Activated T-cell treated with anti-CD3 and anti-CD28 coated beads, Interleukin-2, amount 50 U/mL, for 72 hours (primary cell): ENCODE data around the gene SEC14L6. TPM values are rescaled to one million over a fixed set of nuclear protein-coding genes. Genes with fewer than 3 reads are reported as not detected.
"Not testable (repeated sequence)": the region's sequence is repeated elsewhere in the genome, so short reads cannot be mapped to it uniquely, and the experiment has no call there.

Experiments used
- ATAC-seq, 2 donors: fragments of 150-1000 bp; cut with Tn5 transposase; replicated peaks in 1 of 2; 2 replicates each; pipeline ENCODE4 v1.10.0; 2021; ENCODE audit warnings: moderate library complexity in 2 of 2, mild to moderate bottlenecking in 1 of 2
- DNase-seq, 2 donors: peaks; one replicate each; pipeline ENCODE4 v3.0.0; 2021 to 2022; ENCODE audit warnings: mixed read lengths in 1 of 2
- H3K27ac Mint-ChIP-seq: one replicate; pipeline ENCODE4 v1.8.0; 2022; ENCODE audit warnings: mild to moderate bottlenecking, moderate library complexity, mixed read lengths
- H3K27me3 Mint-ChIP-seq: one replicate; pipeline ENCODE4 v1.8.0; 2022; ENCODE audit warnings: low read depth, mixed read lengths
- H3K36me3 Mint-ChIP-seq, 2 donors: one replicate each; pipeline ENCODE4 v1.8.0; 2022; ENCODE audit warnings: mixed read lengths in 2 of 2, mild to moderate bottlenecking in 1 of 2; ENCODE audit not compliant: insufficient read depth in 2 of 2
- H3K4me1 Mint-ChIP-seq: one replicate; pipeline ENCODE4 v1.8.0; 2022; ENCODE audit warnings: low read depth, mixed read lengths
- H3K4me3 Mint-ChIP-seq, 2 donors: one replicate each; pipeline ENCODE4 v1.8.0; 2022; ENCODE audit warnings: mild to moderate bottlenecking in 2 of 2, mixed read lengths in 2 of 2, moderate library complexity in 2 of 2
- H3K9me3 Mint-ChIP-seq, 2 donors: one replicate each; pipeline ENCODE4 v1.8.0; 2022; ENCODE audit warnings: mixed read lengths in 2 of 2
- total RNA-seq, 2 donors: library from RNA; stranded (reverse); gene quantifications; one replicate each; pipeline ENCODE4 v1.2.3, GENCODE V29; 2022

Gene SEC14L6
- total RNA-seq, 2 donors from 2014 or later = not detected

- Mint-ChIP-seq H3K9me3 (no peaks in the 10 kb centered on the region), H3K4me1 (no peaks in the 10 kb centered on the region), H3K27ac (no peak overlapping the region), H3K27me3 (no peaks in the 10 kb centered on the region), H3K36me3 (no peaks in the 10 kb centered on the region), H3K4me3 (no peak overlapping the region)
- ATAC-seq (no peak), DNase-seq (no peak)
These were observed 15.1 kb upstream of the SEC14L6 start for GRCh38 chr22:30561402-30562189.

- not testable (repeated sequence) for H3K36me3 Mint-ChIP-seq, H3K27ac Mint-ChIP-seq, H3K4me1 Mint-ChIP-seq, H3K9me3 Mint-ChIP-seq, H3K27me3 Mint-ChIP-seq, H3K4me3 Mint-ChIP-seq
- DNase-seq = peak; percentile 12 to 21
- peak; percentile 31 to 56 for ATAC-seq
These were observed 14.2 kb upstream of the SEC14L6 start for GRCh38 chr22:30560643-30561202.

GRCh38 chr22:30559889-30560288, 13.3 kb upstream of the SEC14L6 start:
- ATAC-seq = no peak
- H3K27ac Mint-ChIP-seq = no peak overlapping the region
- H3K4me3 Mint-ChIP-seq = no peak overlapping the region
- H3K4me1 Mint-ChIP-seq = no peaks in the 10 kb centered on the region
- no peaks in the 10 kb centered on the region for H3K9me3 Mint-ChIP-seq
- no peaks in the 10 kb centered on the region for H3K36me3 Mint-ChIP-seq
- no peak for DNase-seq
- H3K27me3 Mint-ChIP-seq = no peaks in the 10 kb centered on the region

GRCh38 chr22:30557243-30557642, 10.7 kb upstream of the SEC14L6 start:
- ATAC-seq = no peak
- Mint-ChIP-seq H3K4me3 (no peak overlapping the region), H3K9me3 (no peaks in the 10 kb centered on the region), H3K27ac (no peak overlapping the region), H3K4me1 (no peaks in the 10 kb centered on the region), H3K27me3 (no peaks in the 10 kb centered on the region), H3K36me3 (no peaks in the 10 kb centered on the region)
- no peak for DNase-seq

- ATAC-seq (no peak), DNase-seq (no peak)
- Mint-ChIP-seq H3K4me1 (no peaks in the 10 kb centered on the region), H3K27ac (no peak overlapping the region), H3K36me3 (no peaks in the 10 kb centered on the region), H3K27me3 (no peaks in the 10 kb centered on the region), H3K4me3 (no peak overlapping the region), H3K9me3 (no peaks in the 10 kb centered on the region)
These were observed 9.8 kb upstream of the SEC14L6 start for GRCh38 chr22:30556388-30556787.

GRCh38 chr22:30555282-30556210, 9.0 kb upstream of the SEC14L6 start:
- H3K4me3 Mint-ChIP-seq = no peak overlapping the region
- no peaks in the 10 kb centered on the region for H3K9me3 Mint-ChIP-seq
- H3K27me3 Mint-ChIP-seq = no peaks in the 10 kb centered on the region
- no peak for DNase-seq
- H3K4me1 Mint-ChIP-seq = no peaks in the 10 kb centered on the region
- no peak overlapping the region for H3K27ac Mint-ChIP-seq
- no peak for ATAC-seq
- no peaks in the 10 kb centered on the region for H3K36me3 Mint-ChIP-seq

- ATAC-seq (no peak), DNase-seq (no peak)
- no peak overlapping the region for H3K4me3 Mint-ChIP-seq
- no peak overlapping the region for H3K27ac Mint-ChIP-seq
- H3K4me1 Mint-ChIP-seq = no peaks in the 10 kb centered on the region
- H3K36me3 Mint-ChIP-seq = no peaks in the 10 kb centered on the region
- no peaks in the 10 kb centered on the region for H3K27me3 Mint-ChIP-seq
- no peaks in the 10 kb centered on the region for H3K9me3 Mint-ChIP-seq
These were observed 7.4 kb upstream of the SEC14L6 start for GRCh38 chr22:30553971-30554370.

GRCh38 chr22:30552719-30553118, 6.2 kb upstream of the SEC14L6 start:
- no peak for DNase-seq
- Mint-ChIP-seq H3K36me3 (no peaks in the 10 kb centered on the region), H3K27me3 (no peaks in the 10 kb centered on the region), H3K9me3 (no peaks in the 10 kb centered on the region), H3K4me3 (no peak overlapping the region), H3K27ac (no peak overlapping the region), H3K4me1 (no peaks in the 10 kb centered on the region)
- no peak for ATAC-seq

GRCh38 chr22:30551813-30552212, 5.3 kb upstream of the SEC14L6 start:
- not testable (repeated sequence) for H3K27me3 Mint-ChIP-seq, H3K4me1 Mint-ChIP-seq, H3K27ac Mint-ChIP-seq, DNase-seq, H3K9me3 Mint-ChIP-seq, ATAC-seq, H3K4me3 Mint-ChIP-seq, H3K36me3 Mint-ChIP-seq

GRCh38 chr22:30547188-30547587, 647 bp upstream of the SEC14L6 start:
- no peak for ATAC-seq
- Mint-ChIP-seq H3K27me3 (peaks cover 21% of the 10 kb centered on the region), H3K27ac (no peak overlapping the region), H3K4me1 (no peaks in the 10 kb centered on the region), H3K4me3 (no peak overlapping the region), H3K9me3 (no peaks in the 10 kb centered on the region), H3K36me3 (no peaks in the 10 kb centered on the region)
- DNase-seq = no peak

GRCh38 chr22:30542811-30543188, 3.7 kb downstream of the SEC14L6 start:
- DNase-seq (no peak), ATAC-seq (no peak)
- Mint-ChIP-seq H3K9me3 (no peaks in the 10 kb centered on the region), H3K27ac (no peak overlapping the region), H3K4me3 (no peak overlapping the region), H3K36me3 (no peaks in the 10 kb centered on the region), H3K27me3 (peaks cover 34% of the 10 kb centered on the region), H3K4me1 (no peaks in the 10 kb centered on the region)

- DNase-seq = no peak
- no peaks in the 10 kb centered on the region for H3K9me3 Mint-ChIP-seq
- H3K4me3 Mint-ChIP-seq = no peak overlapping the region
- H3K36me3 Mint-ChIP-seq = no peaks in the 10 kb centered on the region
- no peaks in the 10 kb centered on the region for H3K4me1 Mint-ChIP-seq
- peaks cover 34% of the 10 kb centered on the region for H3K27me3 Mint-ChIP-seq
- H3K27ac Mint-ChIP-seq = no peak overlapping the region
- ATAC-seq = peak in 1 of 2 donors; percentile 19
These were observed 4.4 kb downstream of the SEC14L6 start for GRCh38 chr22:30541961-30542810.
